Muscle layer of colon (tissue), 2 donors: ENCODE data around the gene SAMSN1.
"Not testable (repeated sequence)": the region's sequence is repeated elsewhere in the genome, so short reads cannot be mapped to it uniquely, and the experiment has no call there.

Experiments
- H3K27ac ChIP-seq: one replicate; pipeline ENCODE4 v1.7.0; 2013; ENCODE audit warnings: low read depth, mild to moderate bottlenecking, low read length, moderate library complexity
- H3K27me3 ChIP-seq, 2 donors: one replicate each; pipeline ENCODE4 v1.7.0; 2013; ENCODE audit warnings: low read length in 2 of 2, mild to moderate bottlenecking in 2 of 2; ENCODE audit not compliant: insufficient read depth in 2 of 2, control insufficient read depth in 1 of 2
- H3K36me3 ChIP-seq: one replicate; pipeline ENCODE4 v1.7.0; 2013; ENCODE audit warnings: mild to moderate bottlenecking, low read length; ENCODE audit not compliant: insufficient read depth
- H3K4me1 ChIP-seq: one replicate; pipeline ENCODE4 v1.7.0; 2013; ENCODE audit warnings: mild to moderate bottlenecking, low read length; ENCODE audit not compliant: insufficient read depth
- H3K4me3 ChIP-seq, 2 donors: one replicate each; pipeline ENCODE4 v1.7.0; 2013; ENCODE audit warnings: low read length in 2 of 2, low read depth in 1 of 2, mild to moderate bottlenecking in 1 of 2, moderate library complexity in 1 of 2
- H3K9ac ChIP-seq: one replicate; pipeline ENCODE4 v1.7.0; 2013; ENCODE audit warnings: low read length
- H3K9me3 ChIP-seq: one replicate; pipeline ENCODE4 v1.7.0; 2013; ENCODE audit warnings: mild to moderate bottlenecking, low read length
- donor health status: abdominal sarcoma.
- donor health status: Adenocarcinoma of cecum.

SAMSN1 gene

GRCh38 chr21:14560139-14560538 is 14.0 kb upstream of the SAMSN1 start:
- Histone ChIP-seq H3K9me3 (no peaks in the 10 kb centered on the region), H3K27me3 (no peaks in the 10 kb centered on the region), H3K4me3 (no peak overlapping the region), H3K27ac (no peak overlapping the region), H3K4me1 (no peaks in the 10 kb centered on the region), H3K36me3 (no peaks in the 10 kb centered on the region), H3K9ac (no peak overlapping the region)

- Histone ChIP-seq H3K36me3 (no peaks in the 10 kb centered on the region), H3K9me3 (no peaks in the 10 kb centered on the region), H3K4me1 (no peaks in the 10 kb centered on the region), H3K27ac (no peak overlapping the region), H3K9ac (no peak overlapping the region), H3K27me3 (no peaks in the 10 kb centered on the region), H3K4me3 (no peak overlapping the region)
These were observed 13.0 kb upstream of the SAMSN1 start for GRCh38 chr21:14559102-14559501.

DNA sequence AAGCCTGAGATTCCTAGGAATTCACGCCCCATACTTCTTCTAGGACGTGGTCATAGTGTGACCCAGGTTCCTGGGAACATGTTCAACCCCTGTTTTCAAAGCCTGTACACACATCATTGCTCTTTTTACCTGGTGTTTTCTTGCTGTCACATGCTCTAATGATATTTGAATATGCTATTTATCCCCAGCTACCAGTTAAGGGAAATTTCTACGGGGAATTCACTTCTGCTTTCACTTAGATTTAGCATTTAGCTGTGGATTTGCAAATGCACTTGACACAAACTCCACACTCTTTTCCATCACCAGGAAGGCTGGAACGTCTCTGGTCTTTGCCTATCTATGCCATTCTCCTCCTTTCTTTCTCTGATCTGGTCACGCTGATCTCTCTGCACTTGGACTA is 11.3 kb upstream of the SAMSN1 start:
- Histone ChIP-seq H3K36me3 (no peaks in the 10 kb centered on the region), H3K27me3 (no peaks in the 10 kb centered on the region), H3K4me3 (no peak overlapping the region), H3K27ac (no peak overlapping the region), H3K9me3 (no peaks in the 10 kb centered on the region), H3K9ac (no peak overlapping the region), H3K4me1 (no peaks in the 10 kb centered on the region)

- Histone ChIP-seq H3K27me3 (no peaks in the 10 kb centered on the region), H3K27ac (no peak overlapping the region), H3K36me3 (no peaks in the 10 kb centered on the region), H3K4me3 (no peak overlapping the region), H3K9me3 (no peaks in the 10 kb centered on the region), H3K9ac (no peak overlapping the region), H3K4me1 (no peaks in the 10 kb centered on the region)
These were observed 8.8 kb upstream of the SAMSN1 start for GRCh38 chr21:14554948-14555347.

- H3K9me3 ChIP-seq: no peaks in the 10 kb centered on the region
- H3K9ac ChIP-seq: no peak overlapping the region
- no peaks in the 10 kb centered on the region for H3K27me3 ChIP-seq
- no peak overlapping the region for H3K27ac ChIP-seq
- H3K36me3 ChIP-seq: no peaks in the 10 kb centered on the region
- no peak overlapping the region for H3K4me3 ChIP-seq
- no peaks in the 10 kb centered on the region for H3K4me1 ChIP-seq
These were observed 7.3 kb upstream of the SAMSN1 start for GRCh38 chr21:14553422-14553821.

DNA sequence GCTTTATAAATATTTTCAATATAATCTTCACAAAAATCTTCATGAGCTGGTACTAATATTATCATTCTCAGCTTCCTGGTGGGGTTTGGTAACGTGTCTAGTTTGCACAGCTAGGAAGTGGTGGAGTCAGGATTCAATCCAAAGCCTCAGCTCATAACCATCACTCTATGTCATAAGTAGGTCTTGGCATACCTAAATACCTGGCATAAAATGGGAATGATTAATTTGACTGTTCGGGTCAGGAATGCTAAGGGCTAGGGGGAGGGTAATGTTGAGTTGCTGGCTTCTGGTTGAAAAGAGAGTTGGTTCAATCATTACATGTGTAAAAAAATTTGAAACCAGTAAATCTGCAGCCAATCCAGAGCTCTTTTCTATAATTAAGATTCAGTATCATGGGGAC is 5.6 kb upstream of the SAMSN1 start:
- H3K9me3 ChIP-seq: no peaks in the 10 kb centered on the region
- H3K4me3 ChIP-seq: no peak overlapping the region
- H3K9ac ChIP-seq: no peak overlapping the region
- H3K4me1 ChIP-seq: no peaks in the 10 kb centered on the region
- no peaks in the 10 kb centered on the region for H3K27me3 ChIP-seq
- H3K27ac ChIP-seq: no peak overlapping the region
- no peaks in the 10 kb centered on the region for H3K36me3 ChIP-seq

DNA sequence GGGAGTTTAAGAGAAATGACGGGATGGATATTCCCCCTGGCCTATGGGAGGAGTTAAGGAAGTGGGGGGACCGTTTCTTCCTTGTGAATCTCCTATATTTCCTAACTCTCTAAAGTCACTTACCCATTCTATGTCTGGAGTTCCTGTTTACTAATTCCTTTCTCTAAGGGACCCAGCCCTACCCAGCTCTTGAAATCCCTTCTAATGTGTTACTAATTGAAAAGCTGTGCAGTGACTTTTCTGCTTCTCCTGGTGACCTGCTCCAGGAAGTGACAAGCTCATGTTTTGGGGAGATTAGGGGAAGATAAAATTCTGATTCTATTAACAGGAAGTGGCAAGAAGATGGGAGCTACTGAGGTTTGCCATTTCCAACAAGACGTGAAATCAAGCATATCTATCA is 4.0 kb upstream of the SAMSN1 start:
- Histone ChIP-seq H3K9me3 (no peaks in the 10 kb centered on the region), H3K4me3 (no peak overlapping the region), H3K27ac (no peak overlapping the region), H3K27me3 (no peaks in the 10 kb centered on the region), H3K9ac (no peak overlapping the region), H3K36me3 (no peaks in the 10 kb centered on the region), H3K4me1 (no peaks in the 10 kb centered on the region)

DNA sequence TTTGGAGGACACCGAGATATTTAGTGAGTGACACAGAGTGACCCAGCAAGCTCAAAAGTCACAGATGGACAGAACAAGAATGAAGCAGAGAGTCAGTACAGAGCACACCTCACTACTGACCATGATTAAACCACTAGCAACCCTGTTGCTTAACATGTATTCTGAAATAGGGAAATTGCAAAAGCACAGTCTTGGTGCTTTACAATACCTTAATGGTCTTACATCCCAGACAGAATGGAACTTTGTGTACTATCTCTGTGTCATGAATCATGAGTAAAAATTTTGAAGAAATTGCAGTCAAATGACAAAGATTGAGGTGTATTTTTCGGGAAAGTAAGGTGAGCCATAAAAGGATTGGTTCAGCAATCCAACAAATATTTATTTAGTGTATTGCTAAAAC is 2.7 kb upstream of the SAMSN1 start:
- Histone ChIP-seq H3K4me3 (no peak overlapping the region), H3K4me1 (no peaks in the 10 kb centered on the region), H3K9me3 (no peaks in the 10 kb centered on the region), H3K36me3 (no peaks in the 10 kb centered on the region), H3K27ac (no peak overlapping the region), H3K9ac (no peak overlapping the region), H3K27me3 (no peaks in the 10 kb centered on the region)

DNA sequence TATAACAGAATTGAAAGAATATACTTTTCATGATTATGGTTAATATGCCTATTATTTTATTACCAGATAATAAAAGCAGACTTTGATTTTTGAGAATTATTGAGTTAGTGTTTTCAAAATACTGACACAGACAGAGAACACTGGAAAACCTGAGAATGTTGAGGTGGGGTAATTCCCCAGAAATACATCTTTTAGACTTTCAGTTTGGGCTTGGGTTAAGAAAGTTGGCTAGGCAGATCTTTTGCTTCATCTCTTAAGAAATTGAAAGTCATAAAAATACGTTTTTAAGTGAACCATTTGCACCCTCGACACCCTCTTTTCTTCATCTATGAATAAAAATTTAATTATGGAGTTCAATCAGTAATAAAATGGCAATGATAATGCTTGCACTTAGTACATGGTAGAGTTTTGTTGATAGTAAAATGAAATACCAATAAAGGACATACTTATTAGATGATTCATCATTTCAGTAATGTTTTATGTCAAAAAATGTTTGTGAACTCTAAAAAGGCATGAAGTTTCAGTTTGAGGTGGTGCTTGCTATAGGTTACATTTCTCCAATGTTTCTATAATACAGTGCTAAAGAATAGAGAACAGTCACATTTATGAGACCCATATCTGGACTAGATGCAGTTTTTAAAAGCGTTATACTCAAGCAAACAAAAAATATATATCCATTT is 1.9 kb upstream of the SAMSN1 start:
- no peak overlapping the region for H3K9ac ChIP-seq
- no peaks in the 10 kb centered on the region for H3K4me1 ChIP-seq
- no peak overlapping the region for H3K27ac ChIP-seq
- H3K27me3 ChIP-seq: no peaks in the 10 kb centered on the region
- H3K36me3 ChIP-seq: no peaks in the 10 kb centered on the region
- no peaks in the 10 kb centered on the region for H3K9me3 ChIP-seq
- no peak overlapping the region for H3K4me3 ChIP-seq

DNA sequence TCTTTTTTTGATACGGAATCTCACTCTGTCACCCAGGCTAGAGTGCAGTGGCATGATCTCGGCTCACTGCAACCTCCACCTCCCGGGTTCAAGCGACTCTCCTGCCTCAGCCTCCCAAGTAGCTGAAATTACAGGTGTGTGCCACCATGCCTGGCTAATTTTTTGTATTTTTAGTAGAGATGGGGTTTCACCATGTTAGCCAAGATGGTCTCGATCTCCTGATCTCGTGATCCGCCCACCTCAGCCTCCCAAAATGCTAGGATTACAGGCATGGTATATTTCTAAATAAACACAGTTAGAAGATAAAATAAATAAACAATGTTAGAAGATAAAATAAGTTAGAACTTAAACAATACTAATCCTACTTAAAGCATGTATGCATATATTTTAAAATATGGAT is 604 bp upstream of the SAMSN1 start:
- H3K4me1 ChIP-seq, H3K4me3 ChIP-seq, H3K27me3 ChIP-seq, H3K9ac ChIP-seq, H3K36me3 ChIP-seq, H3K9me3 ChIP-seq, H3K27ac ChIP-seq: not testable (repeated sequence)

DNA sequence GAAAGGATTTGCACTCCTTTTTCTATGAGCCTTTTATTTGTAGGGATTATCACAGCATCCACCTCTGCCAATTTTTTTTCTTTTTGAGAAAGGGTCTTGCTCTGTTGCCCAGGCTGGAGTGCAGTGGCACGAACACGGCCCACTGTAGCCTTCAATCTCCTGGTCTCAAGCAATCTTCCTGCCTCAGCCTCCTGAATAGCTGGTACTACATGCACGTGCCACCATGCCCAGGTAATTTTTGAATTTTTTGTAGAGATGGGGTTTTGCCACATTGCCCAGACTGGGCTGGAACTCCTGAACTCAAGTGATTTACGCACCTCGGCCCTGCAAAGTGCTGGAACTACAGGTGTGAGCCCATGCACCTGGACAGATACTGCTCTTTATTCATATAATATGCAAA is 2.1 kb downstream of the SAMSN1 start:
- Histone ChIP-seq H3K27ac (no peak overlapping the region), H3K4me1 (no peaks in the 10 kb centered on the region), H3K4me3 (no peak overlapping the region), H3K36me3 (no peaks in the 10 kb centered on the region), H3K27me3 (no peaks in the 10 kb centered on the region), H3K9me3 (no peaks in the 10 kb centered on the region), H3K9ac (no peak overlapping the region)

GRCh38 chr21:14542638-14543037 is 3.5 kb downstream of the SAMSN1 start:
- Histone ChIP-seq H3K9ac (no peak overlapping the region), H3K36me3 (no peaks in the 10 kb centered on the region), H3K27ac (no peak overlapping the region), H3K27me3 (no peaks in the 10 kb centered on the region), H3K4me3 (no peak overlapping the region), H3K4me1 (no peaks in the 10 kb centered on the region), H3K9me3 (no peaks in the 10 kb centered on the region)
